HG03159 (cell line): Measurements from ENCODE around the gene LRP6.
"Not testable (repeated sequence)": the region's sequence is repeated elsewhere in the genome, so short reads cannot be mapped to it uniquely, and the experiment has no call there.

Source experiments
- ATAC-seq: cut with Tn5 transposase; IDR thresholded peaks from one replicate; pipeline ENCODE4 v1.9.1; 2021; ENCODE audit warnings: mild to moderate bottlenecking, moderate library complexity; ENCODE audit not compliant: unreplicated experiment

Gene LRP6

GRCh38 chr12:12127304-12127703, 139.5 kb downstream of the LRP6 start:
- ATAC-seq: no peak

GRCh38 chr12:12126551-12126950, 140.3 kb downstream of the LRP6 start:
- no peak for ATAC-seq

GRCh38 chr12:12123036-12123604, 143.7 kb downstream of the LRP6 start:
- no peak for ATAC-seq

GRCh38 chr12:12121061-12121460, 145.8 kb downstream of the LRP6 start:
- no peak for ATAC-seq

- no peak for ATAC-seq
Measured at GRCh38 chr12:12116677-12117076, 150.2 kb downstream of the LRP6 start.

GRCh38 chr12:12115514-12115913, 151.3 kb downstream of the LRP6 start:
- ATAC-seq: no peak

GRCh38 chr12:12110923-12111555, 155.8 kb downstream of the LRP6 start:
- not testable (repeated sequence) for ATAC-seq

- ATAC-seq: no peak
Measured at GRCh38 chr12:12108441-12109058, 158.3 kb downstream of the LRP6 start.

- no peak for ATAC-seq
Measured at GRCh38 chr12:12107678-12108077, 159.2 kb downstream of the LRP6 start.

GRCh38 chr12:12099102-12099501, 167.7 kb downstream of the LRP6 start:
- ATAC-seq: no peak

GRCh38 chr12:12098691-12099015, 168.2 kb downstream of the LRP6 start:
- ATAC-seq: no peak

- ATAC-seq: no peak
Measured at GRCh38 chr12:12097891-12098690, 168.8 kb downstream of the LRP6 start.

GRCh38 chr12:12095021-12095420, 171.8 kb downstream of the LRP6 start:
- no peak for ATAC-seq

- no peak for ATAC-seq
Measured at GRCh38 chr12:12094481-12094880, 172.4 kb downstream of the LRP6 start.

GRCh38 chr12:12091977-12092663, 174.7 kb downstream of the LRP6 start:
- no peak for ATAC-seq

- ATAC-seq: no peak
Measured at GRCh38 chr12:12091071-12091470, 175.8 kb downstream of the LRP6 start.

- no peak for ATAC-seq
Measured at GRCh38 chr12:12088761-12089160, 178.1 kb downstream of the LRP6 start.

GRCh38 chr12:12088147-12088546, 178.7 kb downstream of the LRP6 start:
- ATAC-seq: no peak

- ATAC-seq: no peak
Measured at GRCh38 chr12:12087693-12088034, 179.2 kb downstream of the LRP6 start.

- ATAC-seq: no peak
Measured at GRCh38 chr12:12086973-12087692, 179.7 kb downstream of the LRP6 start.

GRCh38 chr12:12086362-12086761, 180.5 kb downstream of the LRP6 start:
- no peak for ATAC-seq
